ENCODE results near the gene TARBP2.
A peak's percentile ranks its signal among the peaks of the same experiment; 100 is the strongest.
"Not testable (repeated sequence)": the region's sequence is repeated elsewhere in the genome, so short reads cannot be mapped to it uniquely, and the experiment has no call there.

TARBP2 gene

GRCh38 chr12:53513712-53514410 lies 12.8 kb downstream of the TARBP2 start:
- no peak for DNase-seq (ENCODE audit: low read depth in 2 of 2)

- DNase-seq (ENCODE audit: low read depth in 2 of 2) = no peak
These were observed 13.7 kb downstream of the TARBP2 start for GRCh38 chr12:53514628-53515290.

- no peak for DNase-seq (ENCODE audit: low read depth in 2 of 2)
These were observed 14.2 kb downstream of the TARBP2 start for GRCh38 chr12:53515291-53515680.

GRCh38 chr12:53516758-53517455 lies 15.8 kb downstream of the TARBP2 start:
- no peak for DNase-seq (ENCODE audit: low read depth in 2 of 2)

- DNase-seq (ENCODE audit: low read depth in 2 of 2) = no peak
These were observed 17.3 kb downstream of the TARBP2 start for GRCh38 chr12:53518381-53518780.

GRCh38 chr12:53523131-53523530 lies 22.0 kb downstream of the TARBP2 start:
- no peak for DNase-seq (ENCODE audit: low read depth in 2 of 2)

GRCh38 chr12:53524476-53524875 lies 23.4 kb downstream of the TARBP2 start:
- no peak for DNase-seq (ENCODE audit: low read depth in 2 of 2)

- no peak for DNase-seq (ENCODE audit: low read depth in 2 of 2)
These were observed 29.0 kb downstream of the TARBP2 start for GRCh38 chr12:53530061-53530460.

- DNase-seq (ENCODE audit: low read depth in 2 of 2) = no peak
These were observed 29.8 kb downstream of the TARBP2 start for GRCh38 chr12:53530920-53531319.

GRCh38 chr12:53532021-53532420 lies 30.9 kb downstream of the TARBP2 start:
- DNase-seq (ENCODE audit: low read depth in 2 of 2) = no peak

- no peak for DNase-seq (ENCODE audit: low read depth in 2 of 2)
These were observed 31.7 kb downstream of the TARBP2 start for GRCh38 chr12:53532524-53533445.

GRCh38 chr12:53533471-53533870 lies 32.4 kb downstream of the TARBP2 start:
- no peak for DNase-seq (ENCODE audit: low read depth in 2 of 2)

GRCh38 chr12:53536962-53537361 lies 35.9 kb downstream of the TARBP2 start:
- DNase-seq (ENCODE audit: low read depth in 2 of 2) = no peak

GRCh38 chr12:53538209-53538689 lies 37.2 kb downstream of the TARBP2 start:
- no peak for DNase-seq (ENCODE audit: low read depth in 2 of 2)

- no peak for DNase-seq (ENCODE audit: low read depth in 2 of 2)
These were observed 38.4 kb downstream of the TARBP2 start for GRCh38 chr12:53539526-53539925.

GRCh38 chr12:53543539-53543938 lies 42.5 kb downstream of the TARBP2 start:
- DNase-seq (ENCODE audit: low read depth in 2 of 2) = peak in 1 of 2 donors; percentile 3

GRCh38 chr12:53548354-53548753 lies 47.3 kb downstream of the TARBP2 start:
- not testable (repeated sequence) for DNase-seq (ENCODE audit: low read depth in 2 of 2)

- not testable (repeated sequence) for DNase-seq (ENCODE audit: low read depth in 2 of 2)
These were observed 49.0 kb downstream of the TARBP2 start for GRCh38 chr12:53550131-53550530.

GRCh38 chr12:53550595-53550994 lies 49.5 kb downstream of the TARBP2 start:
- DNase-seq (ENCODE audit: low read depth in 2 of 2) = no peak

- no peak for DNase-seq (ENCODE audit: low read depth in 2 of 2)
These were observed 50.8 kb downstream of the TARBP2 start for GRCh38 chr12:53551889-53552291.

Measured in stimulated activated CD4-positive, alpha-beta T cell treated with anti-CD3 and anti-CD28 coated beads, Interleukin-1b, Interleukin-23, amount 100 ng/mL, for 1 hour (primary cell).